PC-3 (cell line): ENCODE results near the gene LINS1. TPM values are rescaled to one million over a fixed set of nuclear protein-coding genes. Genes with fewer than 3 reads are reported as not detected.

ENCODE experiments used
- ATAC-seq: fragments of 200-7000 bp; cut with Tn5 transposase; 2 replicates; pipeline ENCODE4 v1.9.1; 2020; ENCODE audit warnings: mild to moderate bottlenecking, moderate library complexity
- BruUV-seq: library from RNA; stranded (reverse); fragments of 400-500 nt; replicated peaks from 2 replicates; lab custom pipeline; 2021; lab: Mats Ljungman, UMichigan
- CTCF ChIA-PET: fragments of 300-600 bp; sonication (Branson Sonifier 250); formaldehyde crosslinking; loops from one replicate; lab custom pipeline; 2022; ENCODE audit warnings: antibody characterized with exemption; lab: Charles Lee
- POLR2A ChIA-PET: fragments of 300-600 bp; sonication (Branson Sonifier 250); formaldehyde crosslinking; loops from one replicate; lab custom pipeline; 2022; ENCODE audit warnings: antibody characterized with exemption; ENCODE audit not compliant: unreplicated experiment; lab: Charles Lee
- DNase-seq: peaks from one replicate; pipeline ENCODE4 v3.0.0-alpha.2; 2015
- H2AFZ ChIP-seq: fragments of 300-600 bp; sonication (generic); 2 replicates; pipeline ENCODE4 v1.6.0; 2016; ENCODE audit warnings: antibody characterized with exemption, low read length
- H3F3A ChIP-seq: fragments of 300-600 bp; sonication (generic); one replicate; pipeline ENCODE4 v1.6.0; 2017; ENCODE audit warnings: antibody characterized with exemption, low read length, control low read depth, mild to moderate bottlenecking; ENCODE audit not compliant: unreplicated experiment
- H3K27ac ChIP-seq: fragments of 300-600 bp; sonication (generic); 2 replicates; pipeline ENCODE4 v1.5.1; 2016; ENCODE audit warnings: mild to moderate bottlenecking, low read length
- H3K27me3 ChIP-seq: fragments of 300-600 bp; sonication (generic); 2 replicates; pipeline ENCODE4 v1.6.1; 2016; ENCODE audit warnings: low read length, mixed read lengths
- H3K36me3 ChIP-seq: fragments of 300-600 bp; sonication (generic); 2 replicates; pipeline ENCODE4 v1.6.1; 2016; ENCODE audit warnings: low read depth, mixed run types, low read length, mixed read lengths
- H3K4me1 ChIP-seq: fragments of 300-600 bp; sonication (generic); 2 replicates; pipeline ENCODE4 v1.5.1; 2016; ENCODE audit warnings: low read length; ENCODE audit not compliant: insufficient read depth
- H3K4me2 ChIP-seq: fragments of 300-600 bp; sonication (generic); 2 replicates; pipeline ENCODE4 v1.6.0; 2016; ENCODE audit warnings: low read length
- H3K4me3 ChIP-seq: fragments of 300-600 bp; sonication (generic); 2 replicates; pipeline ENCODE4 v1.5.1; 2016; ENCODE audit warnings: mild to moderate bottlenecking, low read length, mixed read lengths
- H3K79me2 ChIP-seq: fragments of 300-600 bp; sonication (generic); 2 replicates; pipeline ENCODE4 v1.6.1; 2017; ENCODE audit warnings: low read length, mixed read lengths
- H3K9ac ChIP-seq: fragments of 300-600 bp; sonication (generic); 2 replicates; pipeline ENCODE4 v1.6.0; 2016; ENCODE audit warnings: mild to moderate bottlenecking, low read length
- H3K9me2 ChIP-seq: fragments of 300-600 bp; sonication (generic); replicated peaks from 2 replicates; pipeline ENCODE4 v1.6.1; 2016; ENCODE audit warnings: mixed run types, low read length, mixed read lengths
- H3K9me3 ChIP-seq: fragments of 300-600 bp; sonication (generic); 2 replicates; pipeline ENCODE4 v1.6.1; 2016; ENCODE audit warnings: low read length, mixed read lengths
- H4K20me1 ChIP-seq: fragments of 300-600 bp; sonication (generic); 2 replicates; pipeline ENCODE4 v1.6.1; 2016; ENCODE audit warnings: low read length, mixed read lengths
- CTCF ChIP-seq: fragments of 300-600 bp; sonication (generic); conservative IDR thresholded peaks from 2 replicates; pipeline ENCODE4 v1.5.1; 2017; ENCODE audit warnings: antibody characterized with exemption, low read depth, mild to moderate bottlenecking, low read length
- EZH2 ChIP-seq: fragments of 300-600 bp; sonication (generic); IDR thresholded peaks from one replicate; pipeline ENCODE4 v1.6.1; 2017; ENCODE audit warnings: antibody characterized with exemption, mild to moderate bottlenecking, low read length; ENCODE audit not compliant: unreplicated experiment
- EZH2phosphoT487 ChIP-seq: fragments of 300-600 bp; sonication (generic); IDR thresholded peaks from 2 replicates; pipeline ENCODE4 v1.6.1; 2018; ENCODE audit warnings: mild to moderate bottlenecking, antibody characterized with exemption, low read length, borderline replicate concordance
- intact Hi-C: fragments of 100-400 bp; cut with micrococcal nuclease; formaldehyde crosslinking; loops from 2 replicates; pipeline ENCODE4 v1.9.0; 2023
- total RNA-seq: library from RNA; depleted of rRNA; stranded (reverse); fragments of >200 nt; gene quantifications from 2 replicates; pipeline ENCODE4 v1.2.3, GENCODE V29; 2014

LINS1 gene
- total RNA-seq, 1 experiment from 2014 or later, result 8.5 TPM

GRCh38 chr15:100602823-100603393 is 924 bp upstream of the LINS1 start:
- Histone ChIP-seq H2AFZ (peak overlapping the region; percentile 95), H3K36me3 (no peaks in the 10 kb centered on the region; the same call in 1 of the 2 replicates), H3K79me2 (peaks cover 82% of the 10 kb centered on the region), H3K27ac (peak overlapping the region; percentile 25; the same call in 1 of the 2 replicates), H3K4me1 (peaks cover 22% of the 10 kb centered on the region), H3K27me3 (no peaks in the 10 kb centered on the region), H3K9me2 (no peaks in the 10 kb centered on the region), H3K9ac (peak overlapping the region; percentile 87), H4K20me1 (no peaks in the 10 kb centered on the region), H3K4me2 (peak overlapping the region; percentile 93), H3F3A (no peaks in the 10 kb centered on the region), H3K4me3 (peak overlapping the region; percentile 98), H3K9me3 (no peaks in the 10 kb centered on the region)
- DNase-seq, result peak; percentile 12
- peak; percentile 6; the same call in 1 of the 2 replicates for ATAC-seq
- ChIA-PET POLR2A (no interaction called here), CTCF (interaction anchor here (1.0 to 1.9 kb wide), 2 partner anchors 30 to 253 kb away, joined by 3 to 6 read pairs; no protein-coding TSS in a partner anchor)
- no TSS peak for BruUV-seq
- intact Hi-C loops, result no loop called here
- TF ChIP-seq CTCF, result no peak
- no peak for TF ChIP-seq EZH2
- no peak for TF ChIP-seq EZH2phosphoT487

- intact Hi-C loops, result no loop called here
- Histone ChIP-seq H3K27ac (peak overlapping the region; percentile 24; the same call in 1 of the 2 replicates), H3K4me1 (peaks cover 22% of the 10 kb centered on the region), H3K27me3 (no peaks in the 10 kb centered on the region), H4K20me1 (no peaks in the 10 kb centered on the region), H3K4me3 (peak overlapping the region; percentile 98), H3K9me2 (no peaks in the 10 kb centered on the region), H2AFZ (peak overlapping the region; percentile 90), H3K79me2 (peaks cover 89% of the 10 kb centered on the region), H3F3A (no peaks in the 10 kb centered on the region), H3K4me2 (peak overlapping the region; percentile 96), H3K9ac (peak overlapping the region; percentile 90), H3K36me3 (no peaks in the 10 kb centered on the region; the same call in 1 of the 2 replicates), H3K9me3 (no peaks in the 10 kb centered on the region)
- TF ChIP-seq EZH2, result no peak
- TF ChIP-seq CTCF, result no peak
- TF ChIP-seq EZH2phosphoT487, result no peak
- BruUV-seq, result TSS peak; percentile 62
- no peak for DNase-seq
- ChIA-PET POLR2A (interaction anchor here (0.6 kb wide), 1 partner anchor 262 kb away, joined by 22 read pairs; no protein-coding TSS in a partner anchor), CTCF (interaction anchor here (1.0 to 1.9 kb wide), 2 partner anchors 29 to 251 kb away, joined by 3 to 6 read pairs; no protein-coding TSS in a partner anchor)
- ATAC-seq, result peak; percentile 20
These were observed 344 bp downstream of the LINS1 start for GRCh38 chr15:100601617-100602063.

GRCh38 chr15:100601163-100601562 is 821 bp downstream of the LINS1 start:
- ChIA-PET CTCF (no interaction called here), POLR2A (interaction anchor here (0.5 kb wide), 1 partner anchor 566 kb away, joined by 3 read pairs; no protein-coding TSS in a partner anchor)
- BruUV-seq, result no TSS peak
- Histone ChIP-seq H3K9me3 (no peaks in the 10 kb centered on the region), H3K9me2 (no peaks in the 10 kb centered on the region), H3K79me2 (peaks cover 92% of the 10 kb centered on the region), H3K4me1 (peaks cover 22% of the 10 kb centered on the region), H2AFZ (peak overlapping the region; percentile 90), H3K27ac (no peak overlapping the region), H3K9ac (peak overlapping the region; percentile 90), H3K4me3 (peak overlapping the region; percentile 98), H4K20me1 (no peaks in the 10 kb centered on the region), H3F3A (no peaks in the 10 kb centered on the region), H3K36me3 (no peaks in the 10 kb centered on the region; the same call in 1 of the 2 replicates), H3K27me3 (no peaks in the 10 kb centered on the region), H3K4me2 (peak overlapping the region; percentile 96)
- peak; percentile 2 for DNase-seq
- no peak for ATAC-seq
- TF ChIP-seq EZH2phosphoT487 (no peak), CTCF (no peak), EZH2 (no peak)
- intact Hi-C loops, result no loop called here
